DMS53 (cell line): ENCODE results near the gene CDKN3.
"Not testable (repeated sequence)": the region's sequence is repeated elsewhere in the genome, so short reads cannot be mapped to it uniquely, and the experiment has no call there.

Experiments used
- DNase-seq: peaks from one replicate; lab custom pipeline; 2025; lab: John Stamatoyannopoulos, UW

CDKN3 gene

GRCh38 chr14:54370323-54371198, 26.2 kb upstream of the CDKN3 start:
- DNase-seq = no peak

GRCh38 chr14:54374117-54374884, 22.5 kb upstream of the CDKN3 start:
- DNase-seq = no peak

GRCh38 chr14:54377501-54377900, 19.3 kb upstream of the CDKN3 start:
- DNase-seq = no peak

GRCh38 chr14:54378893-54379292, 17.9 kb upstream of the CDKN3 start:
- not testable (repeated sequence) for DNase-seq

- not testable (repeated sequence) for DNase-seq
These were observed 16.2 kb upstream of the CDKN3 start for GRCh38 chr14:54380558-54380957.

GRCh38 chr14:54381821-54382220, 15.0 kb upstream of the CDKN3 start:
- no peak for DNase-seq

- no peak for DNase-seq
These were observed 13.0 kb upstream of the CDKN3 start for GRCh38 chr14:54383835-54384234.

GRCh38 chr14:54385556-54385955, 11.3 kb upstream of the CDKN3 start:
- no peak for DNase-seq

- DNase-seq = no peak
These were observed 9.5 kb upstream of the CDKN3 start for GRCh38 chr14:54387328-54387727.

GRCh38 chr14:54392131-54392859, 4.5 kb upstream of the CDKN3 start:
- DNase-seq = peak; percentile 21

- DNase-seq = peak; percentile 51
These were observed 3.6 kb upstream of the CDKN3 start for GRCh38 chr14:54392986-54393884.

- DNase-seq = no peak
These were observed 2.2 kb upstream of the CDKN3 start for GRCh38 chr14:54394596-54394995.

GRCh38 chr14:54395284-54395683, 1.5 kb upstream of the CDKN3 start:
- no peak for DNase-seq

- DNase-seq = peak; percentile 8
These were observed 1.1 kb upstream of the CDKN3 start for GRCh38 chr14:54395716-54396115.

GRCh38 chr14:54396183-54396492, 669 bp upstream of the CDKN3 start:
- DNase-seq = no peak

GRCh38 chr14:54399560-54399959, 2.8 kb downstream of the CDKN3 start:
- no peak for DNase-seq

- not testable (repeated sequence) for DNase-seq
These were observed 6.7 kb downstream of the CDKN3 start for GRCh38 chr14:54403401-54404005.

GRCh38 chr14:54410215-54410614, 13.4 kb downstream of the CDKN3 start:
- no peak for DNase-seq

GRCh38 chr14:54411371-54411770, 14.6 kb downstream of the CDKN3 start:
- DNase-seq = no peak

- peak; percentile 62 for DNase-seq
These were observed 23.8 kb downstream of the CDKN3 start for GRCh38 chr14:54420478-54421142.

- DNase-seq = no peak
These were observed 27.2 kb downstream of the CDKN3 start for GRCh38 chr14:54423991-54424390.
